HG03520 (cell line): ENCODE measurements around the gene SPOUT1.
"Not testable (repeated sequence)": the region's sequence is repeated elsewhere in the genome, so short reads cannot be mapped to it uniquely, and the experiment has no call there.

Source experiments
- ATAC-seq: cut with Tn5 transposase; IDR thresholded peaks from one replicate; pipeline ENCODE4 v1.9.1; 2021; ENCODE audit warnings: mild to moderate bottlenecking, moderate library complexity; ENCODE audit not compliant: unreplicated experiment

Gene SPOUT1

GRCh38 chr9:128829477-128830251, at the start of gene SPOUT1:
Gene SPOUT1 (minus strand): TSS chr9:128829794. CDS start chr9:128829780, 14 bp downstream.
- peak; percentile 95 for ATAC-seq

GRCh38 chr9:128877852-128878251, 48.3 kb upstream of the SPOUT1 start:
- ATAC-seq, result no peak

GRCh38 chr9:128870941-128871265, 41.3 kb upstream of the SPOUT1 start:
- not testable (repeated sequence) for ATAC-seq

- no peak for ATAC-seq
Measured at GRCh38 chr9:128870128-128870940, 40.7 kb upstream of the SPOUT1 start.

- ATAC-seq, result no peak
Measured at GRCh38 chr9:128863647-128864046, 34.1 kb upstream of the SPOUT1 start.

- no peak for ATAC-seq
Measured at GRCh38 chr9:128862401-128862851, 32.8 kb upstream of the SPOUT1 start.

GRCh38 chr9:128861501-128861900, 31.9 kb upstream of the SPOUT1 start:
- ATAC-seq, result no peak

GRCh38 chr9:128860937-128861336, 31.3 kb upstream of the SPOUT1 start:
- ATAC-seq, result no peak

- not testable (repeated sequence) for ATAC-seq
Measured at GRCh38 chr9:128858476-128858875, 28.9 kb upstream of the SPOUT1 start.

- not testable (repeated sequence) for ATAC-seq
Measured at GRCh38 chr9:128854454-128854853, 24.9 kb upstream of the SPOUT1 start.

- ATAC-seq, result not testable (repeated sequence)
Measured at GRCh38 chr9:128852646-128853045, 23.1 kb upstream of the SPOUT1 start.

- not testable (repeated sequence) for ATAC-seq
Measured at GRCh38 chr9:128851779-128852600, 22.4 kb upstream of the SPOUT1 start.

- not testable (repeated sequence) for ATAC-seq
Measured at GRCh38 chr9:128851024-128851423, 21.4 kb upstream of the SPOUT1 start.

- no peak for ATAC-seq
Measured at GRCh38 chr9:128847803-128848202, 18.2 kb upstream of the SPOUT1 start.

- ATAC-seq, result no peak
Measured at GRCh38 chr9:128846680-128847030, 17.1 kb upstream of the SPOUT1 start.

- ATAC-seq, result no peak
Measured at GRCh38 chr9:128845186-128845931, 15.8 kb upstream of the SPOUT1 start.

- ATAC-seq, result not testable (repeated sequence)
Measured at GRCh38 chr9:128843171-128843570, 13.6 kb upstream of the SPOUT1 start.

- ATAC-seq, result no peak
Measured at GRCh38 chr9:128841694-128842492, 12.3 kb upstream of the SPOUT1 start.

GRCh38 chr9:128840524-128840923, 10.9 kb upstream of the SPOUT1 start:
- no peak for ATAC-seq

GRCh38 chr9:128838338-128838737, 8.7 kb upstream of the SPOUT1 start:
- ATAC-seq, result no peak
